ENCODE data around the gene NFIA.
"Not testable (repeated sequence)": the region's sequence is repeated elsewhere in the genome, so short reads cannot be mapped to it uniquely, and the experiment has no call there.

NFIA gene

GRCh38 chr1:61109158-61109557 lies 26.8 kb downstream of the NFIA start:
- DNase-seq: no peak

- no peak for DNase-seq
These were observed 27.5 kb downstream of the NFIA start for GRCh38 chr1:61109910-61110309.

- no peak for DNase-seq
These were observed 28.2 kb downstream of the NFIA start for GRCh38 chr1:61110554-61110953.

GRCh38 chr1:61111084-61112004 lies 29.0 kb downstream of the NFIA start:
- DNase-seq: no peak

- no peak for DNase-seq
These were observed 32.0 kb downstream of the NFIA start for GRCh38 chr1:61114178-61114870.

GRCh38 chr1:61115436-61115835 lies 33.1 kb downstream of the NFIA start:
- no peak for DNase-seq

GRCh38 chr1:61116421-61116820 lies 34.1 kb downstream of the NFIA start:
- DNase-seq: no peak

- no peak for DNase-seq
These were observed 34.9 kb downstream of the NFIA start for GRCh38 chr1:61117283-61117682.

GRCh38 chr1:61119085-61119484 lies 36.7 kb downstream of the NFIA start:
- DNase-seq: no peak

- no peak for DNase-seq
These were observed 38.0 kb downstream of the NFIA start for GRCh38 chr1:61120246-61120840.

- DNase-seq: no peak
These were observed 38.6 kb downstream of the NFIA start for GRCh38 chr1:61120998-61121397.

GRCh38 chr1:61121631-61122030 lies 39.3 kb downstream of the NFIA start:
- no peak for DNase-seq

- no peak for DNase-seq
These were observed 40.0 kb downstream of the NFIA start for GRCh38 chr1:61122389-61122788.

GRCh38 chr1:61123326-61123725 lies 41.0 kb downstream of the NFIA start:
- no peak for DNase-seq

- no peak for DNase-seq
These were observed 41.7 kb downstream of the NFIA start for GRCh38 chr1:61124078-61124477.

- no peak for DNase-seq
These were observed 42.3 kb downstream of the NFIA start for GRCh38 chr1:61124696-61125095.

- no peak for DNase-seq
These were observed 42.9 kb downstream of the NFIA start for GRCh38 chr1:61125263-61125662.

- DNase-seq: no peak
These were observed 43.5 kb downstream of the NFIA start for GRCh38 chr1:61125895-61126294.

- not testable (repeated sequence) for DNase-seq
These were observed 44.5 kb downstream of the NFIA start for GRCh38 chr1:61126843-61127242.

GRCh38 chr1:61130338-61131000 lies 48.1 kb downstream of the NFIA start:
- no peak for DNase-seq

GRCh38 chr1:61131248-61131647 lies 48.9 kb downstream of the NFIA start:
- no peak for DNase-seq

- no peak for DNase-seq
These were observed 49.4 kb downstream of the NFIA start for GRCh38 chr1:61131716-61132115.

GRCh38 chr1:61132176-61132638 lies 49.8 kb downstream of the NFIA start:
- DNase-seq: no peak

Data from stimulated activated CD4-positive, alpha-beta T cell treated with anti-CD3 and anti-CD28 coated beads, Interleukin-4, amount 100 ng/mL, for 24 hours (primary cell).